ENCODE measurements around the gene CDK14.

GRCh38 chr7:90698616-90699015, 102.5 kb downstream of the CDK14 start:
- no peak for TF ChIP-seq EP300 (IDR thresholded peaks at IDR 0.05)
- TF ChIP-seq POLR2A (IDR thresholded peaks at IDR 0.05): no peak
- TF ChIP-seq CTCF (IDR thresholded peaks at IDR 0.05): no peak

All from ovary (tissue), 3 donors.